AG09319 (cell line): Measurements from ENCODE around the gene SLC11A1.

ENCODE experiments used
- DNase-seq: peaks from one replicate; pipeline ENCODE4 v3.0.0-alpha.2; 2010; ENCODE audit warnings: low read depth; ENCODE audit errors: extremely low read depth
- TF ChIP-seq, protein P1 (sequence below): IDR thresholded peaks from 2 replicates; pipeline ENCODE4 v1.5.1; 2011; ENCODE audit warnings: low read depth, mild to moderate bottlenecking, inconsistent platforms, low read length, moderate library complexity

SLC11A1 gene

DNA sequence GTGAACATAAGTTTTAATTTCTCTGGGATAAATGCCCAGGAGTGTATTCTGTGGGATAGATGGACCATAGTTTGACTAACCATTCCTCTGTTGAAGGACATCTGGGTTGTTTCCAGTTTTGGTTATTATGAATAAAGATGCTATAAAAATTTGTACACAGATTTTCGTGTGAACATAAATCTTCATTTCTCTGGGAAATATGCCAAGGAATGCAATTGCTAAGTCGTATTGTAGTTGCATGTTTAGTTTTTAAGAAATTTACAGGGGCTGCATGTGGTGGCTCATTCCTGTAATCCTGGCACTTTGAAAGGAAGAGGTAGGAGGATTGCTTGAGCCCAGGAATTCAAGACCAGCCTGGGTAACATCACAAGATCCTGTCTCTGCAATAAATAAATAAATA is 6.9 kb upstream of the SLC11A1 start:
- no peak for DNase-seq
- TF ChIP-seq, protein P1, sequence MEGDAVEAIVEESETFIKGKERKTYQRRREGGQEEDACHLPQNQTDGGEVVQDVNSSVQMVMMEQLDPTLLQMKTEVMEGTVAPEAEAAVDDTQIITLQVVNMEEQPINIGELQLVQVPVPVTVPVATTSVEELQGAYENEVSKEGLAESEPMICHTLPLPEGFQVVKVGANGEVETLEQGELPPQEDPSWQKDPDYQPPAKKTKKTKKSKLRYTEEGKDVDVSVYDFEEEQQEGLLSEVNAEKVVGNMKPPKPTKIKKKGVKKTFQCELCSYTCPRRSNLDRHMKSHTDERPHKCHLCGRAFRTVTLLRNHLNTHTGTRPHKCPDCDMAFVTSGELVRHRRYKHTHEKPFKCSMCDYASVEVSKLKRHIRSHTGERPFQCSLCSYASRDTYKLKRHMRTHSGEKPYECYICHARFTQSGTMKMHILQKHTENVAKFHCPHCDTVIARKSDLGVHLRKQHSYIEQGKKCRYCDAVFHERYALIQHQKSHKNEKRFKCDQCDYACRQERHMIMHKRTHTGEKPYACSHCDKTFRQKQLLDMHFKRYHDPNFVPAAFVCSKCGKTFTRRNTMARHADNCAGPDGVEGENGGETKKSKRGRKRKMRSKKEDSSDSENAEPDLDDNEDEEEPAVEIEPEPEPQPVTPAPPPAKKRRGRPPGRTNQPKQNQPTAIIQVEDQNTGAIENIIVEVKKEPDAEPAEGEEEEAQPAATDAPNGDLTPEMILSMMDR = no peak

DNA sequence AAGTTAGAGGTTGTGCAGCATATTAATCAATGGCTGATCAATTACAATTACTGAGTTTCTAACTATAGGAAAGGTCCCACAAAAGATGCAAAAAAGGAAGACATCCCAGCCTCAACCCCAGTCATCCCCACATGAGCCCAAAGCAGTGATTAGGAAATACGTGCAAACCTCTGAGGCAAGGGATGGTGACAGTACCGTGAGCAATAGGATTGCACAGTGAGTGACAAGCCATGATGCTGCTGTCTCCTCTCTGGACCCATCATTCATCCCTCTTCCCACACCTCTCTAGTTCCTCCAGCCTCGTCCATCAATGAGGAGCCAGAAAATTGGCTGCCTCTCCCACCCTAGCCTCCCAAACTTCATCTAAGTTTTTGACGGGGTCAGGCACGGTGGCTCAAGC is 4.0 kb upstream of the SLC11A1 start:
- TF ChIP-seq, protein P1 = no peak

DNA sequence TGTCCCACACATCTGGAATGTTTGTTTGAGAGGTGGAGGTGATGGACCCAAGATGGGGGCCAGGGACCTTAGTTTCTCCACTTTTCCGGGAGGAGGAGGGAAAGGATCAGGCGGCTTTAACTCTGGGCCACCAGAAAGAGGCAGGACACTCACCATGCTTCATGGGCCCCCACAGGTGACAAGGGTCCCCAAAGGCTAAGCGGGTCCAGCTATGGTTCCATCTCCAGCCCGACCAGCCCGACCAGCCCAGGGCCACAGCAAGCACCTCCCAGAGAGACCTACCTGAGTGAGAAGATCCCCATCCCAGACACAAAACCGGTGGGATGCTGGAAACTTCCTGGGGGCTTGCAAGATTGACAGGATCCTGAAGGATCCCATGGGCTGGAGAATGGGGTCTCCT is 712 bp downstream of the SLC11A1 start:
- DNase-seq = no peak
- TF ChIP-seq, protein P1 = no peak

More for the DNA sequence above, 4.0 kb upstream of the SLC11A1 start:
- no peak for DNase-seq

DNA sequence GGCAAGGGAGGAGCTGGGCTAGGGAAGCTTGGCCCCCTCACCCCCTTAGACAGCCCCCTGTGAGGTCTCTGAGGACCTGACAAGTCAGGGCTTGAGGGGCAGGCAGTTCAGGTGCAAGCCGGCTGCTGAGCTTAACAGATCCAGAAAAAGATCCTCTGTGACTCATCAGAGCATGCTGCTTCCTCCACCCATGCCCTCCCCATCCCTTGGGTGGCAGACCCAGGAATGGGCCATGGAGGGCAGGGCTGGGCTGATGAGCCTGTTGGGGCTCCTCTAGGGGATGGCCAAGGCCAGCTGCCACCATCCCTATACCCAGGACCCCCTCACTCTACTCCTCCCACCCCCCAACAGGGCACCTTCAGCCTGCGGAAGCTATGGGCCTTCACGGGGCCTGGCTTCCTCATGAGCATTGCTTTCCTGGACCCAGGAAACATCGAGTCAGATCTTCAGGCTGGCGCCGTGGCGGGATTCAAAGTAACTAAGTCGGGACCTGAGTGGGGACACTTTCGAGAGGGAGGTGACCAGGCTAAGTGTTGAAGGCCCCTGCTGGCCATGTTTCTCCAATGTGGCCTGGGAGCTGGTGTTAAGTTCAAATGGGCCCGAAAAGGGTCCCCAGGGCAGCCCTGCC is 1.9 kb downstream of the SLC11A1 start:
- TF ChIP-seq, protein P1 = no peak

DNA sequence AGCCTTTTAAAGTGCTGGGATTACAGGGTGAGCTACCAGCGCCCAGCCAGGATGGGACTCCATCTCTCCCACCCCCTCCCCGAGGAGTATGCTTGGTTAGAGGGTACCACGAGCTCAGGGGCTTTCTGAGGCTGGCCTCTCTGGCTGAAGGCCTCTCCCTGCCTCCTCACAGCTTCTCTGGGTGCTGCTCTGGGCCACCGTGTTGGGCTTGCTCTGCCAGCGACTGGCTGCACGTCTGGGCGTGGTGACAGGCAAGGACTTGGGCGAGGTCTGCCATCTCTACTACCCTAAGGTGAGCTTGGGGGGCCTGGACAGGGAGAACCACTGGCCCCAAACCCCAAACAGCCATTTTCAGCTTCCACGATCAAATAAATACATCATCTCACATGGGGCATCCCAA is 2.9 kb downstream of the SLC11A1 start:
- DNase-seq = no peak
- TF ChIP-seq, protein P1 = no peak

More for the DNA sequence above, 1.9 kb downstream of the SLC11A1 start:
- DNase-seq = no peak

DNA sequence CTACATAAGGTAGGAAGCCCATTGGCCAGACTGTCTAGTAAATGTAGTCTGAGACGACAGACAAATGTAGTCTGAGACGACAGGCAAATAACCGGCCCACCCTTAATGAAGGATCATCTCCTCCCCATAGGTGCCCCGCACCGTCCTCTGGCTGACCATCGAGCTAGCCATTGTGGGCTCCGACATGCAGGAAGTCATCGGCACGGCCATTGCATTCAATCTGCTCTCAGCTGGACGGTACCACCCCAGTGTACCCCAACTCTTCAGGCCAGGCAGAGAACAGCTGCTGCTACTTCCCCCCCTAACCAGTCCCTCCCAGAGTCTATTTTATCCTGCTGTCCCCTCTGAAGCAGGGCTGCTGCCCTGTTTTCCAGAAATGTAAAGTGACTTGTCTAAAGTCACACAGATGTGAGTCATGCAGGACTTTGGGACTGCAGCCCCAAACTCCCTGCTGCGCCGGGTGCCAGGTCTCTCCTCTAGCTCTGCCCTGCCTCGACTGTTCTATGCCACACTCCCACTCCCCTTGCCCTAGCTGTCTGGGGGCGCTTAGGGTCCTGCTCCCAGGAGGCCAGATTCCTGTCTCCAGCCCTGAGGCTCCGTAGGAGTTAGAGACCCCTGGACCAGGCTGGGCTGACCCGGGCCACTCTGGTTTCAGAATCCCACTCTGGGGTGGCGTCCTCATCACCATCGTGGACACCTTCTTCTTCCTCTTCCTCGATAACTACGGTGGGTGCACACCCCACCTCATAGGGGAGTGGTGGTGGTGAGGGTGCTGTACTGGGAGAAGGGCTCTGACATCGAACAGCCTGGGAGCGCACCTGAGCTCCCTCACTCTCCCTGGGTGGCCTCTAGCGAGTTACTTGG is 4.7 kb downstream of the SLC11A1 start:
- TF ChIP-seq, protein P1 = no peak

More for the DNA sequence above, 4.7 kb downstream of the SLC11A1 start:
- no peak for DNase-seq
